Lower lobe of right lung (tissue), 2 donors: Measurements from ENCODE around the gene STPG3. TPM values are rescaled to one million over a fixed set of nuclear protein-coding genes. Genes with fewer than 3 reads are reported as not detected.

Experiments
- ATAC-seq, 2 donors: fragments of 200-7000 bp; cut with Tn5 transposase; one replicate each; pipeline ENCODE4 v1.9.1; 2020 to 2022; ENCODE audit warnings: mild to moderate bottlenecking in 2 of 2, moderate library complexity in 2 of 2
- DNase-seq: peaks from one replicate; pipeline ENCODE4 v3.0.0-alpha.2; 2020
- H3K27ac ChIP-seq: fragments of 200-600 bp; one replicate; pipeline ENCODE4 v1.8.0; 2022
- H3K27me3 ChIP-seq: fragments of 200-600 bp; one replicate; pipeline ENCODE4 v1.8.0; 2022; ENCODE audit warnings: low read depth
- H3K36me3 ChIP-seq: fragments of 200-600 bp; one replicate; pipeline ENCODE4 v1.8.0; 2022; ENCODE audit warnings: mild to moderate bottlenecking
- H3K4me1 ChIP-seq: fragments of 200-600 bp; one replicate; pipeline ENCODE4 v1.8.0; 2022
- H3K4me3 ChIP-seq: fragments of 200-600 bp; one replicate; pipeline ENCODE4 v1.8.0; 2022; ENCODE audit warnings: mild to moderate bottlenecking
- H3K9me3 ChIP-seq: fragments of 200-600 bp; one replicate; pipeline ENCODE4 v1.8.0; 2022
- CTCF ChIP-seq: fragments of 200-600 bp; IDR thresholded peaks from one replicate; pipeline ENCODE4 v1.8.0; 2022; ENCODE audit warnings: antibody characterized with exemption, mild to moderate bottlenecking
- intact Hi-C: fragments of 100-400 bp; cut with DNase I; formaldehyde crosslinking; loops from one replicate; pipeline ENCODE4 v1.11.0; 2022
- total RNA-seq: library from RNA; stranded (reverse); fragmentation: NEBNext Ultra II Directional; extraction: Animal tissue kit (Norgen Biotek cat#: 25700); gene quantifications from one replicate; pipeline ENCODE4 v1.2.1, GENCODE V29; 2021
- donor health status: DM: no; HTN: yes; CAD: no; lungs with severe emphysema.

The STPG3 gene
- total RNA-seq, 1 donor from 2014 or later = 0.38 TPM

DNA sequence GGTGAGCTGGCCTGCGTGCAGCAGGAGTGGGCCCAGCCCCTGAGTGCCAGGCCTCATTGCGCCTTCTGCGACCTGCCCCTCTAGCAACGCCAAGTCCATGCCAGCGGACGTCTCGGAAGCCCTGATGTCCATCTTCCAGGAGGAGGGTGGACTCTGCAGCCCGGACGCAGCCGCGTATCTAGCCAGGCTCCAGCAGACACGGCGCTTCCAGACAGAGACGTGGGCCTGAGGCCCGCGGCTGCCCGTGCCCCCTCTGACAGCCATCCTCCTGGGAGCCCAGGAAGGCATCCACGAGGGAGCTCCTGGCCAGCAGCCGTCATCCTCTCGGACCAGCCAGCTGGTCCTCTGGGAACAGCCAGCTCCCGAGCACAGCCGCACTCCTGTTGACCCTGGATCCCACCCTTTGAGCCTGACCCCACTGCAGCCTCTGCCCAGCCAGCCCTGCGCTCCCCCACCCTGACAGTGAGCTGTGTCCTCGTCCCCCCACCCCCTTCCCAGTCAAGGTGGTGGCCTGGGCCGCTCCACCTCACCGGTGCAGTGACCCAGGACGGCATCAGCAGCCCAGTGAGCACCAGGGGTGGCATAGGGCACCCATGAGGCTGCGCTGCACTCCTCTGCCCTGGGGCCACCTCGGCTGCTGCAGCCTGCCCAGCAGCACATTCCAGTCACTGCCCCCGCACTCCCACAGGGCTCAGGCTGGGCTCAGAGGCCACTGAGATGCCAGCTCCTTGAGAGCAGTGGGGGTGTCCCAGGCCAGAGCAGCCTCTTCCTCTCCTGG, 34.7 kb upstream of the STPG3 start:
- H3K27ac ChIP-seq = no peak overlapping the region
- peaks cover 25% of the 10 kb centered on the region for H3K4me1 ChIP-seq
- no peaks in the 10 kb centered on the region for H3K27me3 ChIP-seq
- no peak for DNase-seq
- H3K9me3 ChIP-seq = no peaks in the 10 kb centered on the region
- intact Hi-C loops = no loop called here
- peaks cover 16% of the 10 kb centered on the region for H3K36me3 ChIP-seq
- no peak for TF ChIP-seq CTCF
- no peak for ATAC-seq
- H3K4me3 ChIP-seq = no peak overlapping the region

DNA sequence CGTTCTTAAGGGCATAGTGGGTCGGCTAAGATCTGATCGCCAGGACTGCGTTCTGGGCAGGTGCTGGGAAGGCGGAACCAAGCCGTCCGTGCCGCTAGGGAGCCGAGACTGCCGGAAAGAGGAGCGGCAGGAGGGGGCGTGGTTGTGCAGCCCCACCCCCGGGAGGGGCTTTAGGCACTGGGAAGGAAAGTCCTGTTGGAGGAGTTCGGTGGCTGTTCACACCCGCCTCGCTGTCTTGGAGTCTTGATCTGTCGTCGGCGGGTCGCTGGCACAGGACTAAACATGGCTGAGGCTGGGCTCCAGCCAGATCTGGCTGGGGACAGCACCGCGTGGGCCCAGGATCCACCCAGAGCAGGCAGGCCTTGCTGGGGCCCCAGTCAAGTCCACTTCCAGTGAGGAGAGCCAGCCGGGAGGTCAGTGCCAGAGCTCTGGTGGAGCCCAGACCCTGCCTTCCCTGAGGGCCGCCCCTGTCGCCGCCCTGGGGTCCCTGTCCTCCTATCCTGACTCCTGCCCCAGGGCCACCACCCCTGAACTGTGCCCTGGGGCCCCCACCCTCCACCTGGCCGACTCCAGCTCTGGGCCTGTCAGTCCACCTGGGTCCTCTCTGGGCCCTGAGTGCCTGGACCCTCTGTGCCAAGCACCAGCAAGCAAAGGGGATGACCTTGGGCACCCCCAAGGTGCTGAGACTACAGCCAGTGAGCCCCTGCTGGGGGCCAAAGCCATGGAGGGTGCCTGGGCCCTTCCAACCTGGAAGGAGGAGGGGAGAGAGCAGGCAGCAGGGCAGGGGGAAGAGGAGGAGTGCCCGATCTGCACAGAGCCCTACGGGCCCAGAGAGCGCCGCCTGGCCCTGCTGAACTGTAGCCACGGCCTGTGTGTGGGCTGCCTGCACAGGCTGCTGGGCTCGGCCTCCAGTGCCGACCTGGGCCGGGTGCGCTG, 33.5 kb upstream of the STPG3 start:
- ATAC-seq (peak; percentile 71 to 81), DNase-seq (peak; percentile 85)
- Histone ChIP-seq H3K4me3 (peak overlapping the region; percentile 47), H3K27ac (peak overlapping the region; percentile 67), H3K27me3 (no peaks in the 10 kb centered on the region), H3K36me3 (peaks cover 16% of the 10 kb centered on the region), H3K9me3 (no peaks in the 10 kb centered on the region), H3K4me1 (peaks cover 27% of the 10 kb centered on the region)
- TF ChIP-seq CTCF = no peak
- intact Hi-C loops = no loop called here

GRCh38 chr9:137218212-137218753, 32.8 kb upstream of the STPG3 start:
- intact Hi-C loops = no loop called here

GRCh38 chr9:137218754-137219271, 32.3 kb upstream of the STPG3 start:
- DNase-seq (no peak), ATAC-seq (peak; percentile 2 to 44)
- Histone ChIP-seq H3K36me3 (peaks cover 16% of the 10 kb centered on the region), H3K4me1 (peaks cover 33% of the 10 kb centered on the region), H3K9me3 (no peaks in the 10 kb centered on the region), H3K27me3 (no peaks in the 10 kb centered on the region), H3K4me3 (no peak overlapping the region), H3K27ac (peak overlapping the region; percentile 46)
- TF ChIP-seq CTCF = no peak
- intact Hi-C loops = no loop called here

More at GRCh38 chr9:137218212-137218753, 32.8 kb upstream of the STPG3 start:
- no peak for TF ChIP-seq CTCF
- DNase-seq (no peak), ATAC-seq (no peak)
- Histone ChIP-seq H3K36me3 (peaks cover 16% of the 10 kb centered on the region), H3K27ac (peak overlapping the region; percentile 67), H3K4me1 (peaks cover 33% of the 10 kb centered on the region), H3K27me3 (no peaks in the 10 kb centered on the region), H3K9me3 (no peaks in the 10 kb centered on the region), H3K4me3 (no peak overlapping the region)

DNA sequence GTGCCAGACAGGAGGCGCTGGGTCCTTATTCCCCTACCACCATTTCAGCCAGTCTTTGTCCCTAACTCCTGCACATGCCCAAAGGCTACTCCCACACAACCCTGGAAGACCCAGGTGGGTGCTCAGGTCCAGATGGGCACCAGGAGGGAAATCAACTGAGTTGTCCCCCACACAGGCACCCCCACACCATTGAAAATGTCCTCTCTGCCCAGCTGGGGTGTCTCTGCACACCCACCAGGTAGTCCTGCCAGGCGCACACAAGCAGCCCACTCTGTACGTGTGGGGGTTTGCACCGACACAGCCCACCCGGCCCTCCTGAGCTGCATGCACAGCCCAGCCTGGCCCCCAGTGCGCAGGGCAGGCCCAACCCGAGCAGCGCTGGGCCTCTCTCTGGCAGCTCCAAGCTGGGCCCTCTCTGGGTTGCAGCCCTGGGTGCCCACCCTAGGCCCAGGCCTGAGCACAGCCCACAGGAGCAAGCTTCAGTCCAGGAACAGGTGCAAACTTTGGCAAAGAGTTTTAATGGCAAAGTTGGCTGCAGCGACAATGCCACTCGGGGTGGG, 31.2 kb upstream of the STPG3 start:
- Histone ChIP-seq H3K4me3 (no peak overlapping the region), H3K36me3 (peaks cover 16% of the 10 kb centered on the region), H3K27me3 (no peaks in the 10 kb centered on the region), H3K9me3 (no peaks in the 10 kb centered on the region), H3K4me1 (peaks cover 41% of the 10 kb centered on the region), H3K27ac (no peak overlapping the region)
- no peak for ATAC-seq
- TF ChIP-seq CTCF = no peak
- intact Hi-C loops = no loop called here
- DNase-seq = no peak
